ENCODE data around the gene ZP3. TPM values are rescaled to one million over a fixed set of nuclear protein-coding genes. Genes with fewer than 3 reads are reported as not detected.
"Not testable (repeated sequence)": the region's sequence is repeated elsewhere in the genome, so short reads cannot be mapped to it uniquely, and the experiment has no call there.

ZP3 gene
- polyA plus RNA-seq, 1 experiment = 2.5 TPM

DNA sequence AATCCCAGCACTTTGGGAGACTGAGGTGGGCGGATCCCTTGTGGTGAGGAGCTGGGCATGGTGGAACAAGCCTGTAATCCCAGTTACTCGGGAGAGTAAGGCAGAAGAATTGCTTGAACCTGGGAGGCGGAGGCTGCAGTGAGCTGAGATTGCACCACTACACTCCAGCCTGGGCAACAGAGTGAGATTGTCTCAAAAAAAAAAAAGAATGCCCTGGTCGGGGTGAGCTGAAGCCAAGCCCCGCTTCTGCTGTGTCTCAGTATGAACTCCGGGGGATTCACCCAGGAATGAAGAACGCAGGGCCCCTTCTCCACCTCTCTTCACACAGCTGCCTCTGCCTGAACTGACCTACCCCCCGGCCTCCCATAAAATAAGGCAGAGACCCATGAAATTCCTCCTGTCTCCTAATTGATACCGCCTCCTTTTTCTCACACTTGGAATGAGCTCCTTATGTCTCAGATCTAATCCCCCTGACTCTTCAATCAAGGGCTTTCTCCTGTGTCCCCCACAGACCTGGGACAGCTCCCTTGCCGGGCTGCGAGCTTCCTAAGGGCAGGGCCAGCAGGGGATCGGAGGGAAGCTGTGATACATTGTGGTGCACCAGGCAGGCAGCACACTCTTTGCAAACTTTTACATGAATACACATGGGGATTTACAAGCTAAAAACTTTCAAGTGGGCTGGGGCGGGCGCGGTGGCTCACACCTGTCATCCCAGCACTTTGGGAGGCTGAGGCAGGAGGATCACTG lies 911 bp upstream of the ZP3 start:
- no peak overlapping the region for H3K4me3 ChIP-seq (ENCODE audit: low read depth, low read length)
- no peaks in the 10 kb centered on the region for H3K27me3 ChIP-seq (ENCODE audit: control insufficient read depth, insufficient read depth, low read length)
- TF ChIP-seq, protein P1, sequence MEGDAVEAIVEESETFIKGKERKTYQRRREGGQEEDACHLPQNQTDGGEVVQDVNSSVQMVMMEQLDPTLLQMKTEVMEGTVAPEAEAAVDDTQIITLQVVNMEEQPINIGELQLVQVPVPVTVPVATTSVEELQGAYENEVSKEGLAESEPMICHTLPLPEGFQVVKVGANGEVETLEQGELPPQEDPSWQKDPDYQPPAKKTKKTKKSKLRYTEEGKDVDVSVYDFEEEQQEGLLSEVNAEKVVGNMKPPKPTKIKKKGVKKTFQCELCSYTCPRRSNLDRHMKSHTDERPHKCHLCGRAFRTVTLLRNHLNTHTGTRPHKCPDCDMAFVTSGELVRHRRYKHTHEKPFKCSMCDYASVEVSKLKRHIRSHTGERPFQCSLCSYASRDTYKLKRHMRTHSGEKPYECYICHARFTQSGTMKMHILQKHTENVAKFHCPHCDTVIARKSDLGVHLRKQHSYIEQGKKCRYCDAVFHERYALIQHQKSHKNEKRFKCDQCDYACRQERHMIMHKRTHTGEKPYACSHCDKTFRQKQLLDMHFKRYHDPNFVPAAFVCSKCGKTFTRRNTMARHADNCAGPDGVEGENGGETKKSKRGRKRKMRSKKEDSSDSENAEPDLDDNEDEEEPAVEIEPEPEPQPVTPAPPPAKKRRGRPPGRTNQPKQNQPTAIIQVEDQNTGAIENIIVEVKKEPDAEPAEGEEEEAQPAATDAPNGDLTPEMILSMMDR (IDR thresholded peaks at IDR 0.05; ENCODE audit: insufficient read depth, low read depth, low read length) = no peak
- no peak for DNase-seq (ENCODE audit: low read depth)
- ChIA-PET CTCF (interaction anchor here (0.5 to 1.1 kb wide), 2 partner anchors 14 to 105 kb away, joined by 3 read pairs; partner anchors contain the start of gene SSC4D), POLR2A (interaction anchor here (0.5 to 0.6 kb wide), 2 partner anchors 166 to 203 kb away, joined by 3 to 4 read pairs; no protein-coding TSS in a partner anchor)
- no peaks in the 10 kb centered on the region for H3K36me3 ChIP-seq (ENCODE audit: control insufficient read depth, insufficient read depth, low read length)

DNA sequence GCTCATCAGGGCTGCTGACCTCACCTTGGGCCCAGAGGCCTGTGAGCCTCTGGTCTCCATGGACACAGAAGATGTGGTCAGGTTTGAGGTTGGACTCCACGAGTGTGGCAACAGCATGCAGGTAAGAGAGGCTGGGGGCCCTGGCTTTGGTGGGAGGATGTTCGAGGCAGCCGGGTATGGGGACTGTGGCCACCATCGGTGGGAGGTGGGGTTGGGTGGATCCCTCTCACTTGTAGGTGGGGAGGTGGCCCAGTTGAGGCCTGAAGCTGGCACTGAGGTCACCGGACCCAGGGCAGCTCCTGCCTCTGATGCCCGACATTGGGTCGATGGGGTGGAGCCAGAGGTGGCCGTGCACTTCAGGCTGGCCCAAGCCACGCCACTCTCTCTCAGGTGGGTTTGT lies 406 bp downstream of the ZP3 start:
- TF ChIP-seq, protein P1 (IDR thresholded peaks at IDR 0.05; ENCODE audit: insufficient read depth, low read depth, low read length) = no peak
- ChIA-PET POLR2A (no interaction called here), CTCF (interaction anchor here (0.6 kb wide), 1 partner anchor 241 kb away, joined by 4 read pairs; no protein-coding TSS in a partner anchor)
- Histone ChIP-seq H3K27me3 (ENCODE audit: control insufficient read depth, insufficient read depth, low read length) (no peaks in the 10 kb centered on the region), H3K36me3 (ENCODE audit: control insufficient read depth, insufficient read depth, low read length) (no peaks in the 10 kb centered on the region), H3K4me3 (ENCODE audit: low read depth, low read length) (no peak overlapping the region)
- DNase-seq (ENCODE audit: low read depth) = no peak

DNA sequence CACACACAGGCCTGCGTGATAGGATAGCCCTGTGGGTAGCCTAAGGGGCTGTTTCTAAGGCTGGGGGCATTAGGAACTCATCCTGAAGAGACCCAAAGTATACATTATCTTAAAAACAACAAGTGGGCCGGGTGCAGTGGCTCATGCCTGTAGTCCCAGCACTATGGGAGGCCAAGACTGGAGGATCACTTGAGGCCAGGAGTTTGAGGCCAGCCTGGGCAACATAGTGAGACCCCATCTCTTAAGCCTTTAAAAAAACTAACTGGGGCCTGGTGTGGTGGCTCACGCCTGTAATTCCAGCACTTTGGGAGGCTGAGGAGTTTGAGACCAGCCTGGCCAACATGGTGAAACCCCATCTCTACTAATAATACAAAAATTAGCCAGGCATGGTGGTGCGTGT lies 808 bp downstream of the ZP3 start:
- CTCF ChIA-PET = interaction anchor here (0.6 kb wide), 1 partner anchor 241 kb away, joined by 4 read pairs; no protein-coding TSS in a partner anchor
- H3K36me3 ChIP-seq (ENCODE audit: control insufficient read depth, insufficient read depth, low read length); POLR2A ChIA-PET; H3K27me3 ChIP-seq (ENCODE audit: control insufficient read depth, insufficient read depth, low read length); H3K4me3 ChIP-seq (ENCODE audit: low read depth, low read length); DNase-seq (ENCODE audit: low read depth): not testable (repeated sequence)

DNA sequence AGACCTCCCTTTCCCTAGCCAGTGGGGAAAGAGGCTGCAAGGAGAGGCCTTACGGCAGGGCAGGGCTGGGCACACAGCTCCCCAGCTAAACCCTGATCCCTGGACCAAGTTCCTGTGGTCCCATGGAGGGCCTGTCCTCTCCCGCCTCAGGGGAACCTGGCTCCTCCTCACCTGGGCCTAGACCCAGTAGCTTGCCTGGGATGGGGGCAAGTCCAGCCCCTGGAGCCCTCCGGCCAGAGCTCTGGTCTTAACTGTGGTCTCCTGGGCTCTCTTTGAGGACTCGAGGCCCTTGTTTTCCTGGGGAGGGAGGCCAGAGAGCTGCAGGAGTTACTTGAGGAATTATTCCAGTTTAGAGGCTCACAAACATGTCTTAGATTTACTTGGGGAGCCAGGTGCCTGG lies 1.5 kb downstream of the ZP3 start:
- POLR2A ChIA-PET = no interaction called here
- Histone ChIP-seq H3K36me3 (ENCODE audit: control insufficient read depth, insufficient read depth, low read length) (no peaks in the 10 kb centered on the region), H3K4me3 (ENCODE audit: low read depth, low read length) (no peak overlapping the region), H3K27me3 (ENCODE audit: control insufficient read depth, insufficient read depth, low read length) (no peaks in the 10 kb centered on the region)
- TF ChIP-seq, protein P1 (IDR thresholded peaks at IDR 0.05; ENCODE audit: insufficient read depth, low read depth, low read length) = no peak
- CTCF ChIA-PET = no interaction called here
- DNase-seq (ENCODE audit: low read depth) = no peak

DNA sequence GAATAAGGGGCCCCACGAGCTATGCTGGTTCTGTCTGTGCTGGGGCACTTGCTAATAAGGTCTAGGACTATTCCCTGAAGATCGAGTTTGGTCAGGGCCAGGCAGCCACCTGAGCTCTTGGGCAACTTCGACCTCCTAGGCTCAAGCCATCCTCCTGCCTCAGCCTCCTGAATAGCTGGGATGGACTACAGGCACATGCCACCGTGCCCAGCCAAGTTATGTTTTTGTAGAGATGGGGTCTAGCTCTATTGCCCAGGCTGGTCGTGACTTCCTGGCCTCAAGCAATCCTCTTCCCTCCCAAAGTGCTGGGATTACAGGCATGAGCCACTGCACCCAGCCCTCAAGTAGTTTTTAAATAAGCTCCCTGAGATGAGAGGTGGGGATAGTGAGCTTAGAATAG lies 2.9 kb downstream of the ZP3 start:
- no peak for DNase-seq (ENCODE audit: low read depth)
- Histone ChIP-seq H3K4me3 (ENCODE audit: low read depth, low read length) (no peak overlapping the region), H3K36me3 (ENCODE audit: control insufficient read depth, insufficient read depth, low read length) (no peaks in the 10 kb centered on the region), H3K27me3 (ENCODE audit: control insufficient read depth, insufficient read depth, low read length) (no peaks in the 10 kb centered on the region)
- ChIA-PET CTCF (interaction anchor here (0.6 to 1.6 kb wide), 3 partner anchors 85 to 113 kb away, joined by 3 read pairs; no protein-coding TSS in a partner anchor), POLR2A (no interaction called here)
- TF ChIP-seq, protein P1 (IDR thresholded peaks at IDR 0.05; ENCODE audit: insufficient read depth, low read depth, low read length) = no peak

All from BJ (cell line).